Adipose tissue (tissue), 3 donors: ENCODE results near the gene FAIM2. TPM values are rescaled to one million over a fixed set of nuclear protein-coding genes. Genes with fewer than 3 reads are reported as not detected.

ENCODE experiments used
- H3K27ac ChIP-seq: one replicate; pipeline ENCODE4 v1.5.1; 2013; ENCODE audit warnings: low read depth, low read length
- WGBS, 3 donors: extraction: QIAGEN DNeasy Blood & Tissue Kit; methylation state at CpG; one replicate each; pipeline ENCODE4 v1.1.7; 2013; 5-methylcytosine and 5-hydroxymethylcytosine counted together
- polyA plus RNA-seq, 3 donors: library from polyadenylated mRNA; stranded (reverse); fragments of 200-250 nt; gene quantifications; one replicate each; pipeline ENCODE4 v1.2.3, GENCODE V29; 2013
- donor health status: healthy with polysubstance abuse.
- donor health status: Bipolar disorder and iron deficiency.
- donor health status: healthy.

The FAIM2 gene
- polyA plus RNA-seq, 3 donors = 0.19 to 6.0 (median 0.53) TPM

GRCh38 chr12:49942512-49942893, 38.8 kb upstream of the FAIM2 start:
- 91 to 94% (median 91%) methylated on average over 3 of the region's 3 CpGs for WGBS, 3 donors
- no peak overlapping the region for H3K27ac ChIP-seq

GRCh38 chr12:49941556-49942511, 38.1 kb upstream of the FAIM2 start:
- WGBS, 3 donors = 83 to 89% (median 86%) methylated on average over 13 of the region's 13 CpGs
- H3K27ac ChIP-seq = no peak overlapping the region

DNA sequence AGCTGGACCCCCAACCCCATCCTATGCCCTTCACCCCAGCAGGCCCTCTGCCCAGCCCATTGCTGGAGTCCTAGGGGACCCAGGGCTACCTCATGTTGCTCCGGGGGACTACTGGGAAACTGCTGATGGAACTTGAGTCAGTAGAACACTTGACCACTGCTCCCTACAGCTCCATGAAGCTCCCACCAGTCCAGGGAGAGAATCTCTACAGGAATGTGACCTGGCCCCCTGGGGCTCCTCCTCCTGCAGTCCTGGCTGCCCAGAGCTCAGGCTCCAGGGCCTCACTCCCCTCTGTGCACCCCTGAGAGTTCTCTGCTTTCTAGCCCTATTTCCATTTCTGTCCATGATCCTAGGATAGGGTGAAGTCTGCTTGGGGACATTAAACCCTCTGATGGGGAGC, 36.0 kb upstream of the FAIM2 start:
- WGBS, 3 donors = 83 to 100% (median 91%) methylated on average over 1 of the region's 1 CpG
- no peak overlapping the region for H3K27ac ChIP-seq

- H3K27ac ChIP-seq = no peak overlapping the region
These were observed 35.6 kb upstream of the FAIM2 start for GRCh38 chr12:49939307-49939706.

- WGBS, 3 donors = 72 to 84% (median 77%) methylated on average over 8 of the region's 8 CpGs
- no peak overlapping the region for H3K27ac ChIP-seq
These were observed 34.1 kb upstream of the FAIM2 start for GRCh38 chr12:49937639-49938300.

GRCh38 chr12:49936925-49937324, 33.2 kb upstream of the FAIM2 start:
- H3K27ac ChIP-seq = no peak overlapping the region
- WGBS, 3 donors = 69 to 94% (median 92%) methylated on average over 3 of the region's 3 CpGs

GRCh38 chr12:49934505-49934904, 30.8 kb upstream of the FAIM2 start:
- WGBS, 3 donors = 78 to 88% (median 81%) methylated on average over 3 of the region's 3 CpGs
- H3K27ac ChIP-seq = no peak overlapping the region

GRCh38 chr12:49933796-49934195, 30.1 kb upstream of the FAIM2 start:
- WGBS, 3 donors = 68 to 84% (median 70%) methylated on average over 5 of the region's 5 CpGs
- no peak overlapping the region for H3K27ac ChIP-seq

DNA sequence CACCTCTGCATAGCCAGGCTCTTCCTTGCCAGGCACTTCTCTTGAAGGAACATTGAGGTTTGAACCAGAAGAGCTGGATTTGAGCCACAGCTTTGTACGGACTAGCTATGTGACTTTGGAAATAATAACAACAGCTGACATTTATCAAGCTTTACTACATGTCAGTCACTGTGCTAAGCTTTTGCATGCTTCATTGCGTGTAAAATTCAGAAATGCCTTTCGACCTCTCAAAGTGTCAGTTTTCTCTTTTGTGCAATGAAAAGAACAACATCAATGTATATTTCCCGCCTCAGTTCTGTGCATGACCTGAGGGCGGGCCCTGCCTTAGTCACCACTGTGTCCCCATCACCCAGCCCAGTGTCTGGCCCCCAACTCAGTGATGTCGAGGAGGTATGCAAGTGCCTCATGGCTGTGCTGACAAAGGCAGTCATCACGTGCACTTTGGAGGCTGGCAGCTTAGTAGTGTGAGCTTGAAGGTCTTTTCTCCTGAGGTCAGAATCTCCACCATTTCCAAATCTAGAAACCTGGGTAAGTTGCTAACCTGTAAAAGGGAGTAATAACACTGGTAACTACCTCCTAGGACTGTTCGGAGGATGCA, 28.9 kb upstream of the FAIM2 start:
- WGBS, 3 donors = 88 to 94% (median 93%) methylated on average over 8 of the region's 8 CpGs
- H3K27ac ChIP-seq = no peak overlapping the region

GRCh38 chr12:49932023-49932422, 28.3 kb upstream of the FAIM2 start:
- H3K27ac ChIP-seq = no peak overlapping the region
- 63 to 77% (median 76%) methylated on average over 7 of the region's 7 CpGs for WGBS, 3 donors

DNA sequence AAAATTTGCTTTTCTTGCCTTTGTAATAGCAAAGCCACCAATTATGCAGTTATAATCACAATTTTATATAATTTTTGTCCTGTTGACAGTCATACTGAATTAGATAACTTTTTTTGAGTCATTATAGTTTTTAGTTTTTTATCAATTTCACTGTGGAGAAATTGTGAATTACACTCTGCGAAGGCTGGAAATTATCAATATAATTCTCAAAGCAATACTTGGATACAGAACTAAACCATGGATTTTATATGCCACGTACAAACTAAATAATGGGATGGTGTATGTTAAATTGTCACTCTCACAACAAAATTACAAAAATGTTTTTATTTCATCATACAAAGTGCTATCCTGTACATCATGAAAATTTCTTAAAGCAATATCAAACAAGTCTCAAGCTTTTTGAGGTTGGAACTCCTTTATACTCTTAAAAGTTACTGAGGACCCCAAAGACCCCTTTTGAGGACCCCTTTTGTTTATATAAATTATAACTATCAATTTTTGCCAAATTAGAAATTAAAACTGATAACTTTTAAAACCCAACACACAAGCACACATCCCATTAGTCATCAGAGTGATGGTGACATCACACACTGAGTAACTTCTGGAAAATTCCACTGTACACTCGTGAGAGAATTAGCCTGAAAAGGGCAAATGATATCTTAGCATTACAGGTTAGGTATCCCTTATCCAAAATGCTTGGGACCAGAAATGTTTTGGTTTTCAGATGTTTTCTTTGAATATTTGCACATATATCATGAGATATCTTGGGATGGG, 27.0 kb upstream of the FAIM2 start:
- WGBS, 3 donors = 60 to 77% (median 66%) methylated on average over 3 of the region's 3 CpGs
- H3K27ac ChIP-seq = no peak overlapping the region

GRCh38 chr12:49929581-49929980, 25.9 kb upstream of the FAIM2 start:
- 85 to 89% (median 89%) methylated on average over 7 of the region's 7 CpGs for WGBS, 3 donors
- H3K27ac ChIP-seq = no peak overlapping the region

DNA sequence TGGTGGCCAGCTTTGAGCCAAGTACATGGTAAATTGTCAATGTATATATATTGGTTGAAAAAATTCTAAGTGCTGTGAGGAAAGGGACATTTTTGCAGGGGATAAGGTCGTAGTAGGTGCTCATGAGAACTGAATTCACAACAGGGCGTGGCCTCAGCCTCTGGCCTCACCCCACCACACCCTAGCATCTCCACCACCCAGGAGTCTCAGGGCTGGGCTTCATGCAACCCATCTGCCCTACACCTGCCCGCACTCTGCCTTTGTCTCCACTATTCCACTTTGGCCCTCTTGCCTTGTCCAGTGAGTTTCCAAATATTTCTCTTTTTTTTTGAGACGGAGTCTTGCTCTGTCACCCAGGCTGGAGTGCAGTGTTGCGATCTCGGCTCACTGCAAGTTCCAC, 24.8 kb upstream of the FAIM2 start:
- 90 to 94% (median 94%) methylated on average over 6 of the region's 6 CpGs for WGBS, 3 donors
- H3K27ac ChIP-seq = no peak overlapping the region

- WGBS, 3 donors = 86 to 89% (median 87%) methylated on average over 11 of the region's 11 CpGs
- H3K27ac ChIP-seq = no peak overlapping the region
These were observed 21.9 kb upstream of the FAIM2 start for GRCh38 chr12:49925433-49926204.

GRCh38 chr12:49924628-49925246, 21.0 kb upstream of the FAIM2 start:
- WGBS, 3 donors = 81 to 88% (median 85%) methylated on average over 7 of the region's 7 CpGs
- no peak overlapping the region for H3K27ac ChIP-seq

GRCh38 chr12:49923880-49924556, 20.3 kb upstream of the FAIM2 start:
- 77 to 89% (median 80%) methylated on average over 15 of the region's 15 CpGs for WGBS, 3 donors

DNA sequence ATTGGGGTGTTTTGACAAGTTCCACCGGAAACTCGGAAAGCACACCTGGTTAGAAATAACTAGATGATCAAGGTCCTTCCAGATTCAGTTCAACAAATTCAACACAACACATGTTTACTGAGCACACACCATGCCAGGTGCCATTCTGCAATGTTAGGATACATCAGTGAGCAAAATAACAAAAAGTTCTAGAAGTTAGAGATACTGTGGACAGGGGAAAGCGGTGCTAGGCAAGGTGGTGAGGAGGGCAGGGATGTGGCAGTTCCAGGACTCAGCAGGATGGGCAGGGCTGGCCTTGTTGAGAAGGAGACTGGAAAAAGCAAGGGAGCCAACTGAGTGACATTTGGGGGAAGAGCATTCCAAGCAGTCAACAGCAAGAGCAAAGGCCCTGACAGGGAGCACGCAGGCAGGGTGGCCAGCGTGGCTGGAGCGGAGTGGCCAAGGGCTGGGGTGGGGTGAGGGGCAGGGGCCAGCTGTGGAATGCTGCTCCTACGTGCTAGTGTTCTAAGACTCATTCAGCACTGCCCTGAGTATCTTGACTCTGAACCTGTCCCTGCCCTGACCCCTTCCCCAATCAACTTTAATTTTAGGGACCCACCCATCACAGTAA, 19.4 kb upstream of the FAIM2 start:
- WGBS, 3 donors = 71 to 74% (median 72%) methylated on average over 7 of the region's 7 CpGs
- no peak overlapping the region for H3K27ac ChIP-seq

More at GRCh38 chr12:49923880-49924556, 20.3 kb upstream of the FAIM2 start:
- H3K27ac ChIP-seq = no peak overlapping the region
